Thyroid gland (tissue), 4 donors: Measurements from ENCODE around the gene PUDP. TPM values are rescaled to one million over a fixed set of nuclear protein-coding genes. Genes with fewer than 3 reads are reported as not detected.

Experiments
- DNase-seq, 2 donors: peaks; one replicate each; pipeline ENCODE4 v3.0.0-alpha.2; 2019
- H3K27ac ChIP-seq, 3 donors: fragments of 200-600 bp; sonication (generic); 1 replicate in 2 of 3; 2 replicates in 1 of 3; pipeline ENCODE4 v1.5.1; 2016 to 2019; ENCODE audit warnings: mild to moderate bottlenecking in 1 of 3, moderate library complexity in 1 of 3
- H3K27me3 ChIP-seq: fragments of 200-600 bp; sonication (generic); one replicate; pipeline ENCODE4 v1.5.1; 2019
- H3K36me3 ChIP-seq, 2 donors: fragments of 200-600 bp; sonication (generic); one replicate each; pipeline ENCODE4 v1.5.1; 2016 to 2019
- H3K4me1 ChIP-seq, 2 donors: fragments of 200-600 bp; sonication (generic); one replicate each; pipeline ENCODE4 v1.5.1; 2017 to 2019
- H3K4me3 ChIP-seq, 3 donors: fragments of 200-600 bp; sonication (generic); replicated peaks in 1 of 3; 1 replicate in 2 of 3; 2 replicates in 1 of 3; pipeline ENCODE4 v1.5.1; 2016; ENCODE audit warnings: mild to moderate bottlenecking in 1 of 3
- H3K9me3 ChIP-seq: fragments of 200-600 bp; sonication (generic); one replicate; pipeline ENCODE4 v1.5.1; 2017
- CTCF ChIP-seq, 6 experiments: fragments of 200-600 bp in 3 of 6; fragments of 450-650 bp in 3 of 6; sonication (generic) in 3 of 6; IDR thresholded peaks; one replicate each; pipeline ENCODE4 v1.5.1; 2016 to 2019; ENCODE audit warnings: antibody characterized with exemption in 6 of 6, mild to moderate bottlenecking in 2 of 6, inconsistent platforms in 1 of 6, moderate library complexity in 1 of 6
- POLR2A ChIP-seq, 2 donors: fragments of 450-650 bp; IDR thresholded peaks; one replicate each; pipeline ENCODE4 v1.6.1; 2017; ENCODE audit warnings: antibody characterized with exemption in 2 of 2, mild to moderate bottlenecking in 2 of 2, moderate library complexity in 1 of 2
- WGBS, 2 donors: methylation state at CpG; one replicate each; pipeline ENCODE4 v1.1.5; 2017; 5-methylcytosine and 5-hydroxymethylcytosine counted together
- intact Hi-C: fragments of 100-400 bp; cut with DNase I; formaldehyde crosslinking; loops from one replicate; pipeline ENCODE4 v1.15.1; 2023
- total RNA-seq, 4 donors: library from RNA; depleted of rRNA; stranded (reverse); fragments of >200 nt; gene quantifications; one replicate each; pipeline ENCODE4 v1.2.3, GENCODE V29; 2016

PUDP gene
- total RNA-seq, 4 donors from 2014 or later, result 11.3 to 27.5 (median 18.0) TPM

- Histone ChIP-seq H3K27ac (no peak overlapping the region), H3K4me1 (peaks cover 5 to 7% of the 10 kb centered on the region in 2 donors), H3K27me3 (no peaks in the 10 kb centered on the region), H3K36me3 (no peaks in the 10 kb centered on the region), H3K9me3 (no peaks in the 10 kb centered on the region), H3K4me3 (no peak overlapping the region)
- WGBS, 2 donors, result 80 to 83% methylated on average over 8 of the region's 8 CpGs
- no peak for DNase-seq
- TF ChIP-seq POLR2A (IDR thresholded peaks at IDR 0.05) (no peak), CTCF (IDR thresholded peaks at IDR 0.05) (no peak)
- intact Hi-C loops, result no loop called here
Observed at GRCh38 chrX:7143941-7144525, 3.9 kb downstream of the PUDP start.

- Histone ChIP-seq H3K27ac (no peak overlapping the region), H3K4me3 (no peak overlapping the region), H3K9me3 (no peaks in the 10 kb centered on the region), H3K4me1 (peaks cover 5 to 7% of the 10 kb centered on the region in 2 donors), H3K36me3 (no peaks in the 10 kb centered on the region), H3K27me3 (no peaks in the 10 kb centered on the region)
- WGBS, 2 donors, result 94 to 100% methylated on average over 1 of the region's 1 CpG
- TF ChIP-seq POLR2A (IDR thresholded peaks at IDR 0.05) (no peak), CTCF (IDR thresholded peaks at IDR 0.05) (no peak)
- DNase-seq, result no peak
- intact Hi-C loops, result no loop called here
Observed at GRCh38 chrX:7143076-7143475, 4.9 kb downstream of the PUDP start.

- Histone ChIP-seq H3K4me1 (no peaks in the 10 kb centered on the region), H3K27me3 (no peaks in the 10 kb centered on the region), H3K36me3 (no peaks in the 10 kb centered on the region), H3K27ac (no peak overlapping the region), H3K4me3 (no peak overlapping the region), H3K9me3 (no peaks in the 10 kb centered on the region)
- WGBS, 2 donors, result 92 to 95% methylated on average over 8 to 9 of the region's 9 CpGs
- TF ChIP-seq POLR2A (IDR thresholded peaks at IDR 0.05), result no peak
- TF ChIP-seq CTCF (IDR thresholded peaks at IDR 0.05), result no peak
- no peak for DNase-seq
- intact Hi-C loops, result no loop called here
Observed at GRCh38 chrX:7139202-7140081, 8.5 kb downstream of the PUDP start.

- H3K4me3 ChIP-seq, result no peak overlapping the region
- no peak for DNase-seq
- TF ChIP-seq POLR2A (IDR thresholded peaks at IDR 0.05) (no peak), CTCF (IDR thresholded peaks at IDR 0.05) (no peak)
- WGBS, 2 donors, result 96 to 98% methylated on average over 2 of the region's 2 CpGs
- H3K36me3 ChIP-seq, result no peaks in the 10 kb centered on the region
- H3K27ac ChIP-seq, result no peak overlapping the region
- no peaks in the 10 kb centered on the region for H3K27me3 ChIP-seq
- peaks cover 11 to 22% of the 10 kb centered on the region in 2 donors for H3K4me1 ChIP-seq
- intact Hi-C loops, result no loop called here
- H3K9me3 ChIP-seq, result no peaks in the 10 kb centered on the region
Observed at GRCh38 chrX:7134981-7135380, 13.0 kb downstream of the PUDP start.

GRCh38 chrX:7133050-7133440 lies 14.9 kb downstream of the PUDP start:
- intact Hi-C loops, result no loop called here
- DNase-seq, result peak in 1 of 2 donors; percentile 10

More at GRCh38 chrX:7133050-7133440, 14.9 kb downstream of the PUDP start:
- 28 to 43% methylated on average over 8 of the region's 8 CpGs for WGBS, 2 donors
- peak overlapping the region in 2 of 3 donors; percentile 41 to 46 for H3K27ac ChIP-seq
- H3K4me3 ChIP-seq, result no peak overlapping the region
- no peaks in the 10 kb centered on the region for H3K9me3 ChIP-seq
- no peaks in the 10 kb centered on the region for H3K27me3 ChIP-seq
- peaks cover 11 to 22% of the 10 kb centered on the region in 2 donors for H3K4me1 ChIP-seq
- no peak for TF ChIP-seq CTCF (IDR thresholded peaks at IDR 0.05)
- TF ChIP-seq POLR2A (IDR thresholded peaks at IDR 0.05), result no peak
- no peaks in the 10 kb centered on the region for H3K36me3 ChIP-seq
